Suprapubic skin (tissue), 4 donors: Measurements from ENCODE around the gene MVD.

ENCODE experiments used
- CTCF ChIP-seq, 2 donors: fragments of 200-600 bp in 1 of 2; fragments of 450-650 bp in 1 of 2; sonication (generic) in 1 of 2; IDR thresholded peaks; one replicate each; pipeline ENCODE4 v1.5.1; 2016 to 2019; ENCODE audit warnings: antibody characterized with exemption in 2 of 2, mild to moderate bottlenecking in 1 of 2, moderate library complexity in 1 of 2
- POLR2A ChIP-seq, 2 donors: fragments of 450-650 bp; IDR thresholded peaks; one replicate each; pipeline ENCODE4 v1.6.1; 2017; ENCODE audit warnings: antibody characterized with exemption in 2 of 2, mild to moderate bottlenecking in 2 of 2, moderate library complexity in 2 of 2
- POLR2AphosphoS5 ChIP-seq, 3 donors: sonication (generic); formaldehyde crosslinking; IDR thresholded peaks; one replicate each; pipeline ENCODE4 v1.6.1; 2017; ENCODE audit warnings: antibody characterized with exemption in 3 of 3

GRCh38 chr16:88630433-88630832 lies 32.5 kb downstream of the MVD start:
- TF ChIP-seq CTCF (IDR thresholded peaks at IDR 0.05) (no peak), POLR2AphosphoS5 (IDR thresholded peaks at IDR 0.05) (no peak), POLR2A (IDR thresholded peaks at IDR 0.05) (no peak)
